GM12873 (cell line): ENCODE measurements around the gene FBXW10B.
"Not testable (repeated sequence)": the region's sequence is repeated elsewhere in the genome, so short reads cannot be mapped to it uniquely, and the experiment has no call there.

Experiments used
- CTCF ChIP-seq: IDR thresholded peaks from 2 replicates; pipeline ENCODE4 v1.5.1; 2012; ENCODE audit warnings: low read depth, mild to moderate bottlenecking, moderate library complexity, low read length, control low read depth; ENCODE audit not compliant: insufficient read depth; ENCODE audit errors: missing control alignments

Gene FBXW10B

GRCh38 chr17:15619331-15620058, at the start of gene FBXW10B:
FBXW10B (minus strand) TSS chr17:15619704; CDS start chr17:15619512, 192 bp downstream.
- TF ChIP-seq CTCF = not testable (repeated sequence)

- TF ChIP-seq CTCF = no peak
Observed at GRCh38 chr17:15663691-15664090, 44.2 kb upstream of the FBXW10B start.

GRCh38 chr17:15663176-15663575, 43.7 kb upstream of the FBXW10B start:
- no peak for TF ChIP-seq CTCF

GRCh38 chr17:15662681-15663080, 43.2 kb upstream of the FBXW10B start:
- no peak for TF ChIP-seq CTCF

GRCh38 chr17:15660077-15660476, 40.6 kb upstream of the FBXW10B start:
- no peak for TF ChIP-seq CTCF

GRCh38 chr17:15659663-15660062, 40.2 kb upstream of the FBXW10B start:
- TF ChIP-seq CTCF = no peak

- no peak for TF ChIP-seq CTCF
Observed at GRCh38 chr17:15659236-15659635, 39.7 kb upstream of the FBXW10B start.

- TF ChIP-seq CTCF = no peak
Observed at GRCh38 chr17:15658296-15658695, 38.8 kb upstream of the FBXW10B start.
